K562 (cell line): ENCODE measurements around the gene MLX. TPM values are rescaled to one million over a fixed set of nuclear protein-coding genes. Genes with fewer than 3 reads are reported as not detected.

Experiments
- CBX5 ChIP-seq: IDR thresholded peaks from 2 replicates; pipeline ENCODE4 v1.6.1; 2014; ENCODE audit warnings: low read depth, borderline replicate concordance
- CREBBP ChIP-seq: IDR thresholded peaks from one replicate; pipeline ENCODE4 v1.6.1; 2012; ENCODE audit warnings: low read depth, mild to moderate bottlenecking, control low read depth, inconsistent platforms, low read length
- NCOA1 ChIP-seq: fragments of 450-650 bp; IDR thresholded peaks from 2 replicates; pipeline ENCODE4 v1.6.1; 2016; ENCODE audit warnings: low read depth
- NCOA6 ChIP-seq: fragments of 450-650 bp; IDR thresholded peaks from 2 replicates; pipeline ENCODE4 v1.6.1; 2017; ENCODE audit warnings: mild to moderate bottlenecking
- PURB ChIP-seq: sonication (generic); formaldehyde crosslinking; IDR thresholded peaks from 2 replicates; pipeline ENCODE4 v1.9.0; 2021; ENCODE audit warnings: low read depth, mild to moderate bottlenecking, missing genetic modification reagents
- SAFB2 ChIP-seq: fragments of 200-400 bp; formaldehyde crosslinking; IDR thresholded peaks from 2 replicates; pipeline ENCODE4 v1.6.1; 2018; ENCODE audit warnings: borderline replicate concordance, low read length, low read depth, moderate library complexity; ENCODE audit not compliant: severe bottlenecking
- SMARCA5 ChIP-seq: fragments of 450-650 bp; IDR thresholded peaks from 2 replicates; pipeline ENCODE4 v1.6.1; 2016
- SOX6 ChIP-seq: fragments of 450-650 bp; IDR thresholded peaks from 2 replicates; pipeline ENCODE4 v1.6.1; 2014; ENCODE audit warnings: mild to moderate bottlenecking
- THRB ChIP-seq: fragments of 450-650 bp; formaldehyde crosslinking; conservative IDR thresholded peaks from 2 replicates; pipeline ENCODE4 v1.4.0; 2022; ENCODE audit warnings: mild to moderate bottlenecking, missing genetic modification characterization
- ZFP30 ChIP-seq: fragments of 250-450 bp; sonication (Bioruptor Pico); IDR thresholded peaks from 2 replicates; pipeline ENCODE4 v1.8.0; 2022; ENCODE audit warnings: moderate library complexity, mild to moderate bottlenecking, inconsistent platforms, borderline replicate concordance
- ZFP91 ChIP-seq: sonication (generic); formaldehyde crosslinking; IDR thresholded peaks from 2 replicates; pipeline ENCODE4 v1.8.0; 2022; ENCODE audit warnings: mild to moderate bottlenecking, missing genetic modification reagents
- ZNF3 ChIP-seq: fragments of 250-450 bp; sonication (Bioruptor Pico); IDR thresholded peaks from 2 replicates; pipeline ENCODE4 v1.5.0; 2021; ENCODE audit warnings: mild to moderate bottlenecking, moderate library complexity
- ZNF507 ChIP-seq: conservative IDR thresholded peaks from 2 replicates; pipeline ENCODE4 v1.6.1; 2017; ENCODE audit warnings: missing genetic modification characterization, missing compliant biosample characterization
- ZNF583 ChIP-seq: fragments of 250-450 bp; sonication (Bioruptor Pico); IDR thresholded peaks from 2 replicates; pipeline ENCODE4 v1.4.0; 2020
- ZNF655 ChIP-seq: fragments of 250-450 bp; sonication (Bioruptor Pico); IDR thresholded peaks from 2 replicates; pipeline ENCODE4 v1.5.0; 2021
- polyA plus RNA-seq, 8 experiments: library from polyadenylated mRNA; depleted of rRNA in 4 of 8; stranded (reverse) in 5 of 8; unstranded in 3 of 8; fragments of >200 nt; fragmentation: Nextera tagmentation in 2 of 8; fragmentation: Illumina TruSeq in 1 of 8; extraction: Ambion mirVana in 2 of 8; extraction: Trizol in 1 of 8; gene quantifications; 2 replicates each; pipeline versions ENCODE4 v1.2.1 to v1.2.3, GENCODE V29; 2011 to 2014; ENCODE audit warnings: inconsistent platforms in 1 of 8, missing spikeins in 1 of 8
- total RNA-seq, 7 experiments: library from RNA; depleted of rRNA in 6 of 7; stranded (reverse); fragments of >200 nt in 6 of 7; fragmentation: Illumina TruSeq in 2 of 7; extraction: Trizol in 2 of 7; gene quantifications; 2 replicates each; pipeline versions ENCODE4 v1.2.1 to v1.2.3, GENCODE V29; 2011 to 2021; ENCODE audit warnings: low replicate concordance in 1 of 7

MLX gene
- total and polyA plus RNA-seq, 9 of the 15 experiments (the other 6 are each of a cell fraction or from before 2014, with no cell fraction given), result 42.9 to 100 (median 58.9) TPM

GRCh38 chr17:42531455-42532354 is 35.2 kb upstream of the MLX start (continued):
- TF ChIP-seq ZNF507 (no peak), SMARCA5 (peak; percentile 10; the same call in 1 of the 2 replicates), THRB (no peak), ZNF583 (CRISPR knock-in tag) (no peak), CREBBP (no peak), SOX6 (peak; percentile 72), ZFP91 (CRISPR knock-in tag) (no peak), ZNF655 (CRISPR knock-in tag) (no peak), SAFB2 (no peak), ZFP30 (CRISPR knock-in tag) (no peak), NCOA6 (no peak), ZNF3 (CRISPR knock-in tag) (no peak), CBX5 (no peak), NCOA1 (0 out of 2 replicates have a peak, but pooled peaks have one; percentile 23), PURB (CRISPR knock-in tag) (no peak)
